NCI-H146 treated with DMSO at 0.1 percent for 48 hours (cell line): ENCODE data around the gene PMEPA1.
"Not testable (repeated sequence)": the region's sequence is repeated elsewhere in the genome, so short reads cannot be mapped to it uniquely, and the experiment has no call there.

Experiments used
- DNase-seq: peaks from one replicate; lab custom pipeline; 2025; ENCODE audit not compliant: unreplicated experiment; lab: John Stamatoyannopoulos, UW

PMEPA1 gene

DNA sequence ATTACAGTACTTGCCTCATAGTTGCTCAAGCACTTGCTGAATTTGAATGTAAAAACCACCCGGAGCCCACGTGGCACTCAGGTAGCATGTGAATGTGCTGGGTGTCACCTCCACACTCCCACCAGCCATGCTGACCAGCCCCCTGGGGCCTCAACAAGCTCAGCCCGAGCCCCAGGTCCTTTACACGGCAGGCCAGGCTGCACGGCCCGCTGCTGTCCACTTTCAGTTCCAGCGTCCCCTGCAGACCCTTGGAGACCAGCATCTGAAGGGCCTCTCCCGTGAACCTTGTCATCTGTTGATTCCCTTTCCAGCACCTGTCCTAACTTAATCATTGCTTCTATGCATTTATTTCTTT lies 56.3 kb downstream of the PMEPA1 start:
- DNase-seq: no peak

GRCh38 chr20:57652606-57653545 lies 56.9 kb downstream of the PMEPA1 start:
- no peak for DNase-seq

DNA sequence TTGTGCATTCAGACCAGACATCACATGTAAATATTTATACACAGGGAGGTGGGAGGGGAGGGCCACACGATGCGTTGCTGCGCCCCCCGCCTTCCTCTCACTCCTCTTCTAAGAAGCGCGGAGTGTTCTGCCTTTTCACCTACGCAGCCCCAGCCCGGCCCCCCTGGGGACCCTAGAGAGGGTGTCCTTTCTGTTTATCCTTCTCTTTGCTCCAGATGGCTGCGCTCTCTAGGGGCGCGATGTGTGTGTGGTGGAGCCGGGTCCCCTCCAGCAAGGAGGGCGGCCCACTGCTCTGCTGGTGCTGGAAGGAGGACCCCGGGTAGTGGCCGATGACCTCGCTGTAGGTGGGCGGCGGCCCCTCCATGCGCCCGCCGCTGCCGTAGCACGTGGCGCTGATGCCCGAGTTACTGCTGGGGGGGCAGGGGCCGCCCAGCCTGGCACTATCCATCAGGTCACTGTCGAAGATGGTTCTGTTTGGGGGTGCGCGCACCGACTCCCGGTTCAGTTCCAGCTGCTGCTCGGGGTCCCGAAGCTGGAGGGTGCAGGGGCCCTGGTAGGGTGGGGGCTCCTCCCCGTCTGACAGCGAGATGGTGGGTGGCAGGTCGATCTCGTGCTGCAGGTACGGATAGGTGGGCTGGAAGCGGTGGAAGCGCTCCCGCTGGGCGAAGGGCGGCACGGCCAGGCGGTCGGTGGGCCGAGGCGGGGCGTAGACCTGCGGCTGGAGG lies 57.8 kb downstream of the PMEPA1 start:
- no peak for DNase-seq

DNA sequence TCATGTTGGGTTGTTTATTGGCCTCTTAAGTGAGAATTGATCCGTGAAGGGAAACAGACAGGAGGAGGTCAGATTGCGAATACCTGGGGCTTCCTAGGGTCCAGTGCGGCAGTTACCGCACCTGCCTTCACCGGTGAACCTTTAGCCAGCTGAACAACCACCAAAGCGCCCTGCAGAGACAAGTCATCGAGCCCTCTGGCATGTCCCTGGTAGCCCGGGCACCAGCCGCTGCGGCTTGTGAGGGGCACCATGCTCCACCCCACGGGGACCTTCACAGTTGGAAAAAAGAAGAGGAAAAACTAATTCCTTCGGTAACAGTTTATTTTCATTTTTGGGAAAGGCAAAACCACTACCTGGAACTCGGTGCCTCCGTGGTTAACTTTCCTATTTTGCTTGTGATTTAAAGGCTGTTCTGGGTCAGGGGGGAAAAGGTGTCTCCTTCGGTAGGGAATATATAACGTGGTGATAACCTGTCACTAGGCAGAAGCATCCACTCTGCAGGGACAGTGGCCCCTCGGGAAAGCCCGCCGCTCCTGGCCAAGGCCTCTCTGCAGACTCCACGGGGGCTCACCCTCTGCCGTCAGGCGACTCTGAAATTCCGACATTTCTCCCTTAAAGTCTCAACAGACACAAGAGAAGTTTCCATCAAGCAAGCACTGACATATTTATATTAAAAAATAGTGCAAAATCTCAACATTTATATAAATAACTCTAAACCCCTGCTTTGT lies 58.9 kb downstream of the PMEPA1 start:
- DNase-seq: no peak

GRCh38 chr20:57650266-57650665 lies 59.5 kb downstream of the PMEPA1 start:
- DNase-seq: no peak

DNA sequence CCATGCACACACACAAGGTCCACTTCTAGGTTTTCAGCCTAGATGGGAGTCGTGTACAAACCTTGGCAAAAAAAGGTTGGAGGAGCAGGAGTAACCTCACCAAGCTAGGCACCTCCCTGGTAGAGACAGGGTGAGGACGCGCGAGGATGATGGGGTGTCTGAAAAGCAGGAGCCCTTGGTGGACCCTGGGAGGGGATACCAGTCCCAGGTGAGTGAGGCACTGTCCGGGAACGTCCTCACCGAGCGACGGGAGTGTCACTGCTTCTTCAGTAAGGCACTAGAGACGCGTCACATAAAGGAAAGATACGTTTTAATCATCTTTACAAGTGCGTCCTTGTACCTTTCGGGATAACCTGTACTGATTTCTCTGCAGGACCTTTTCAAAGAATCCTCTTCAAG lies 60.2 kb downstream of the PMEPA1 start:
- DNase-seq: no peak

- DNase-seq: no peak
Measured at GRCh38 chr20:57648878-57649616, 60.8 kb downstream of the PMEPA1 start.

- DNase-seq: no peak
Measured at GRCh38 chr20:57647933-57648785, 61.7 kb downstream of the PMEPA1 start.

GRCh38 chr20:57647006-57647932 lies 62.5 kb downstream of the PMEPA1 start:
- no peak for DNase-seq

DNA sequence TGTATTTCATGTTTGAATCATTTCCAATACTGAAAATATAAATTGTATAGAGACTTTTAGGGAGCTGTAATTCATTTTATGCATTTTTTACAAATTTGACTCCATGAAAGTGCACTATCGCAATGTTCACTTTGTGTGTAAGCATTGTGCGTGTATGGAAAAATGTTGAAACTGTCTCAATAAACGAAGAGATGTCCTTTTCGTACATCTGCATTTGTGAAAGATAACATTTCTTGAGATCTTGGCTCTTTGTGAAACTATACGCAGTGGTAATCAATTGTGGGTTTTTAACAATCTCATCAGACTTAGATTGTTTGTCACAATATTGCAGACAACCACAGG lies 70.9 kb downstream of the PMEPA1 start:
- no peak for DNase-seq

- no peak for DNase-seq
Measured at GRCh38 chr20:57638173-57638894, 71.5 kb downstream of the PMEPA1 start.

- no peak for DNase-seq
Measured at GRCh38 chr20:57633945-57634491, 75.8 kb downstream of the PMEPA1 start.

DNA sequence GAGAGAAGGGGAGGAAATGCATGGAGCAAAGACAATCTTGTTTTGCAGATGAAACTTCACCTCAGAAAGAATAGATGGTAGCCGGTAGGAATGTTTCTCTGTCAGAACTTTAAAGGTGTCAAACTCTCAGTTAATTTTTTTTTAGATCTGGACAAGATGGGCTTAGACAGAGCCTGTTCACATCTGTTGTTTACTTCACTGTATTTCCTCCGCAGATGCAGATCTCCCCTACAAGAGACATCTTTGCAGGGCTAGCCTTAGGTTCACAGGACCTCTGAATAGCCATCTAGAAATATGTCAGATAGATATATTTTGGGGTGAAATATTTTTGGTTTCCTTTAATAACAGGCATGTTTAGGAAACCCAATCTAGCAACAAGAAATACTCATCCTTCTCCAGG lies 77.5 kb downstream of the PMEPA1 start:
- no peak for DNase-seq

GRCh38 chr20:57630061-57630460 lies 79.8 kb downstream of the PMEPA1 start:
- DNase-seq: no peak

DNA sequence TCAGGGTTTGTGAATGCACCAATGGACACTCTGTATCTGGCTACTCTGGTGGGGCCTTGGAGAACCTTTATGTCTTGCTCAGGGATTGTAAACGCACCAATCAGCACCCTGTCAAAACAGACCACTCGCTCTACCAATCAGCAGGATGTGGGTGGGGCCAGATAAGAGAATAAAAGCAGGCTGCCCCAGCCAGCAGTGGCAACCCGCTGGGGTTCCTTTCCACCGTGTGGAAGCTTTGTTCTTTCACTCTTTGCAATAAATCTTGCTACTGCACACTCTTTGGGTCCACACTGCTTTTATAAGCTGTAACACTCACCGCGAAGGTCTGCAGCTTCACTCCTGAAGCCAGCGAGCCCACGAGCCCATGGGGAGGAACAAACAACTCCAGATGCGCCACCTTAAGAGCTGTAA lies 80.3 kb downstream of the PMEPA1 start:
- DNase-seq: not testable (repeated sequence)

DNA sequence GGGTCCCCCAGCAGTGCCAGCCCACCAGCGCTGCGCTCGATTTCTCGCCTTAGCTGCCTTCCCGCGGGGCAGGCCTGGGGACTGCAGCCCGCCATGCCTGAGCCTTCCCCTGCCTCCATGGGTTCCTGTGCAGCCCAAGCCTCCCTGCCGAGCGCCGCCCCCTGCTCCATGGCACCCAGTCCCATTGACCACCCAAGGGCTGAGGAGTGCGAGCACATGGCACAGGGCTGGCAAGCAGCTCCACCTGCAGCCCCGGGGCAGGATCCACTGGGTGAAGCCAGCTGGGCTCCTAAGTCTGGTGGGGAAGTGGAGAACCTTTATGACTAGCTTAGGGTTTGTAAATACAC lies 80.9 kb downstream of the PMEPA1 start:
- DNase-seq: not testable (repeated sequence)

DNA sequence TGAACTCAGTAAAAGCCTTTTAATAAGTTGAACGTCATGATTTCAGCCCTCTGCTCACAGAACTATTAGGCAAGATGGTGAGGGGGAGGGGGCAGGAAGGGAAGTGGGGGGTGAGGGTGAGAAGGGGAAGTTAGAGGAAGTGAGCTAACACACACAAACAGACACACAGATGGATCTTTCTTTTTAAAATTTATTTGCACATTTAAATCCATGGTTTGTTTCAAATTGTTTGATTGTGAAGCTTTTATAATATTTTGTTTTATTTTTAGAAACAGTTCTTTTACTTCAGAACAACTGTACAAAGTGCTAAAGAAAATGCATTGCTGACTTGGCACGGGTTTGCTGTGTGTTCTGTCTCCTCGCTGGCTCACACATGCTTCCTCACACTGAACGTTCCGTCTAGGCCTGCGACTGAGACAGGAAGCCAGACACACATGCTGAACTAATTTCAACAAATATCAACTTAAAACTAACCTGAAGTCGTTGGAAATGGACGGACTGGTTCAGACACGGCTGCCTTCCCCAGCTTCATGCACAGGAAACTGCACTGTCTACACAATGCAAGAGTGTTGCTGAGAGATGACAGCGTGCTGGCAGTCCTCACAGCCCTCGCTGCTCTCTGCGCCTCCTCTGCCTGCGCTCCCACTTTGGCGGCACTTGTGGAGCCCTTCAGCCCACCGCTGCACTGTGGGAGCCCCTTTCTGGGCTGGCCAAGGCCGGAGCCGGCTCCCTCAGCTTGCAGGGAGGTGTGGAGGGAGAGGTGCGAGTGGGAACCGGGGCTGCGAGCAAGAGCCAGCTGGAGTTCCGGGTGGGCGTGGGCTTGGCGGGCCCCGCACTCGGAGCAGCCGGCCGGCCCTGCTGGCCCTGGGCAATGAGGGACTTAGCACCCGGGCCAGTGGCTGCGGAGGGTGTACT lies 81.5 kb downstream of the PMEPA1 start:
- DNase-seq: no peak
